ENCODE results near the gene TMPRSS7. TPM values are rescaled to one million over a fixed set of nuclear protein-coding genes. Genes with fewer than 3 reads are reported as not detected.

The TMPRSS7 gene
- total RNA-seq, 4 donors from 2014 or later = not detected

DNA sequence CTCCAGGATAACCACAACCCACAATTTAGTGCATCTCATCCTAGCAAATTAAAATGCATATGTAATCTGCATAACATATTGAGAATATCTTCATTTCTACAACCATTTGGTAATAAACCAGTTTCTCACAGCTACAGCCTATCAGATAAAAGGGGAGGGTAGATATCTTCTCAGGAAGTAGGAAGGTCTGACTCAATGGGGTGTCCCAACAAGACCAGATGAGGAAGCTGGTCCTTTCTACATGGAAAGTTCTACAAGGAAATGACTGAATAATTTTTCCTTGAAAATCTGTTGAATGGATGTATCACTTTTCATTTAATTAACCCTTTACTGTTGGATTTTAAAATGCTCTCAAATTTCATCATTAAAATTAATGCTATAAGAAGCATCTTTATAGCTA lies 17.4 kb upstream of the TMPRSS7 start:
- Histone ChIP-seq H3K27ac (replicated peaks in 1 of 4) (no peak overlapping the region), H3K4me3 (no peak overlapping the region), H3K27me3 (no peaks in the 10 kb centered on the region), H3K9me3 (no peaks in the 10 kb centered on the region), H3K36me3 (no peaks in the 10 kb centered on the region), H3K4me1 (peaks cover 7 to 14% (median 14%) of the 10 kb centered on the region in 4 donors)
- intact Hi-C loops (cut with DNase I) = no loop called here
- TF ChIP-seq, protein P1, sequence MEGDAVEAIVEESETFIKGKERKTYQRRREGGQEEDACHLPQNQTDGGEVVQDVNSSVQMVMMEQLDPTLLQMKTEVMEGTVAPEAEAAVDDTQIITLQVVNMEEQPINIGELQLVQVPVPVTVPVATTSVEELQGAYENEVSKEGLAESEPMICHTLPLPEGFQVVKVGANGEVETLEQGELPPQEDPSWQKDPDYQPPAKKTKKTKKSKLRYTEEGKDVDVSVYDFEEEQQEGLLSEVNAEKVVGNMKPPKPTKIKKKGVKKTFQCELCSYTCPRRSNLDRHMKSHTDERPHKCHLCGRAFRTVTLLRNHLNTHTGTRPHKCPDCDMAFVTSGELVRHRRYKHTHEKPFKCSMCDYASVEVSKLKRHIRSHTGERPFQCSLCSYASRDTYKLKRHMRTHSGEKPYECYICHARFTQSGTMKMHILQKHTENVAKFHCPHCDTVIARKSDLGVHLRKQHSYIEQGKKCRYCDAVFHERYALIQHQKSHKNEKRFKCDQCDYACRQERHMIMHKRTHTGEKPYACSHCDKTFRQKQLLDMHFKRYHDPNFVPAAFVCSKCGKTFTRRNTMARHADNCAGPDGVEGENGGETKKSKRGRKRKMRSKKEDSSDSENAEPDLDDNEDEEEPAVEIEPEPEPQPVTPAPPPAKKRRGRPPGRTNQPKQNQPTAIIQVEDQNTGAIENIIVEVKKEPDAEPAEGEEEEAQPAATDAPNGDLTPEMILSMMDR (IDR thresholded peaks at IDR 0.05) = no peak
- TF ChIP-seq POLR2AphosphoS5 (IDR thresholded peaks at IDR 0.05) (no peak), POLR2A (IDR thresholded peaks at IDR 0.05; ENCODE audit: low read depth) (no peak), EP300 (IDR thresholded peaks at IDR 0.05) (no peak)
- DNase-seq (ENCODE audit: extremely low spot score) = no peak

DNA sequence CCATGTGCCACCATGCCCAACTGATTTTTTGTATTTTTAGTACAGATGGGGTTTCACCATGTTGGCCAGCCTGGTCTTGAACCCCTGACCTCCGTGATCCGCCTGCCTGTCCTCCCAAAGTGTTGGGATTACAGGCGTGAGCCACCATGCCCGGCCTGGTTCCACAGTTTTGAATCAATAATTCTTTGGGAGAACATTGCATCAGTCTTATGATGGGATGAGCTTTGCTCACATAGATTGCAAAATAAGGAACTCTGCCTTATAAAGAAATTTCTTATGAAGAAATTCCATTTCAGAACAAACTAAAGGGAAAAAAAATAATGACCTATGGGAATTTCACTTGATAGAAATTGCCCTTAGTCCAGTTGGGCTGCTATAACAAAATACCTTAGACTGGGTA lies 15.8 kb upstream of the TMPRSS7 start:
- H3K9me3 ChIP-seq = no peaks in the 10 kb centered on the region
- peak; percentile 8 for DNase-seq (ENCODE audit: extremely low spot score)
- no peaks in the 10 kb centered on the region for H3K36me3 ChIP-seq
- H3K4me1 ChIP-seq = peaks cover 0 to under 1% (median under 1%) of the 10 kb centered on the region in 4 donors
- H3K27ac ChIP-seq (replicated peaks in 1 of 4) = no peak overlapping the region
- H3K27me3 ChIP-seq = no peaks in the 10 kb centered on the region
- intact Hi-C loops (cut with DNase I) = no loop called here
- TF ChIP-seq, protein P1 (IDR thresholded peaks at IDR 0.05) = no peak
- TF ChIP-seq POLR2A (IDR thresholded peaks at IDR 0.05; ENCODE audit: low read depth) = no peak
- TF ChIP-seq POLR2AphosphoS5 (IDR thresholded peaks at IDR 0.05) = no peak
- TF ChIP-seq EP300 (IDR thresholded peaks at IDR 0.05) = no peak
- 97% methylated on average over 4 of the region's 4 CpGs for WGBS
- no peak overlapping the region for H3K4me3 ChIP-seq

DNA sequence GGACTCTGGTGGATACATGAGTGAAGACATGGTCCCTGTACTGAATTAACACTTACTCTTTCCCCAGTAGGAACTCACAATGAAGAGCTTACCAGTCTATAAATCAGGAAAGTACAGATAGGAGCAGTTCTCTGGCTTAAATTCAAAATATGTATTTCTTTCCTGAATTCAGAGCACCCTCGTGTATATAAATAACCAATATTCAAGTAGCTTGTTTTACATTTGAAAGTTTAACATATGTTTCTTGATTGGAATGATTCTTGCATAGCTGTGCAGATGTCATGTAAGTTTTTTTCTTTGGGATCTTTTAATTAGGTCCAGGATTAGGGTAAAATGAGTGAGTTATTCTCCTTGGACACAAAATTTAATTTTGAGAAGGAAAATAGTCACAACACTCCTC lies 14.8 kb upstream of the TMPRSS7 start:
- TF ChIP-seq, protein P1 (IDR thresholded peaks at IDR 0.05) = no peak
- TF ChIP-seq POLR2AphosphoS5 (IDR thresholded peaks at IDR 0.05) = no peak
- TF ChIP-seq POLR2A (IDR thresholded peaks at IDR 0.05; ENCODE audit: low read depth) = no peak
- no peak for TF ChIP-seq EP300 (IDR thresholded peaks at IDR 0.05)
- Histone ChIP-seq H3K9me3 (no peaks in the 10 kb centered on the region), H3K27ac (replicated peaks in 1 of 4) (no peak overlapping the region), H3K36me3 (no peaks in the 10 kb centered on the region), H3K4me3 (no peak overlapping the region), H3K4me1 (no peaks in the 10 kb centered on the region), H3K27me3 (no peaks in the 10 kb centered on the region)
- intact Hi-C loops (cut with DNase I) = no loop called here
- 74% methylated on average over 1 of the region's 1 CpG for WGBS
- DNase-seq (ENCODE audit: extremely low spot score) = no peak

GRCh38 chr3:112020674-112021085 lies 13.9 kb upstream of the TMPRSS7 start:
- TF ChIP-seq, protein P1 (IDR thresholded peaks at IDR 0.05) = no peak
- TF ChIP-seq POLR2A (IDR thresholded peaks at IDR 0.05; ENCODE audit: low read depth) = no peak
- no peak for TF ChIP-seq POLR2AphosphoS5 (IDR thresholded peaks at IDR 0.05)
- no peak for TF ChIP-seq EP300 (IDR thresholded peaks at IDR 0.05)
- H3K27ac ChIP-seq (replicated peaks in 1 of 4) = no peak overlapping the region
- no peak for DNase-seq (ENCODE audit: extremely low spot score)
- H3K4me3 ChIP-seq = no peak overlapping the region
- H3K27me3 ChIP-seq = no peaks in the 10 kb centered on the region
- H3K4me1 ChIP-seq = no peaks in the 10 kb centered on the region
- H3K9me3 ChIP-seq = no peaks in the 10 kb centered on the region
- 72% methylated on average over 1 of the region's 1 CpG for WGBS
- no peaks in the 10 kb centered on the region for H3K36me3 ChIP-seq
- intact Hi-C loops (cut with DNase I) = no loop called here

- TF ChIP-seq POLR2A (IDR thresholded peaks at IDR 0.05; ENCODE audit: low read depth) (no peak), POLR2AphosphoS5 (IDR thresholded peaks at IDR 0.05) (no peak), EP300 (IDR thresholded peaks at IDR 0.05) (no peak)
- TF ChIP-seq, protein P1 (IDR thresholded peaks at IDR 0.05) = no peak
- Histone ChIP-seq H3K4me3 (no peak overlapping the region), H3K4me1 (no peaks in the 10 kb centered on the region), H3K36me3 (no peaks in the 10 kb centered on the region), H3K27ac (replicated peaks in 1 of 4) (no peak overlapping the region), H3K27me3 (no peaks in the 10 kb centered on the region), H3K9me3 (no peaks in the 10 kb centered on the region)
- DNase-seq (ENCODE audit: extremely low spot score) = peak; percentile 37
- 97% methylated on average over 4 of the region's 4 CpGs for WGBS
- intact Hi-C loops (cut with DNase I) = no loop called here
Measured at GRCh38 chr3:112027142-112027541, 7.4 kb upstream of the TMPRSS7 start.

Data from esophagus muscularis mucosa (tissue), 4 donors.